Neural crest cell (in vitro differentiated cells): ENCODE results near the gene RYR1. TPM values are rescaled to one million over a fixed set of nuclear protein-coding genes. Genes with fewer than 3 reads are reported as not detected.
A peak's percentile ranks its signal among the peaks of the same experiment; 100 is the strongest.

Source experiments
- DNase-seq: peaks from one replicate; pipeline ENCODE4 v3.0.0; 2021; ENCODE audit warnings: low read depth, mixed read lengths, low spot score
- H3K27ac Mint-ChIP-seq: one replicate; pipeline ENCODE4 v1.8.0; 2021; ENCODE audit warnings: mild to moderate bottlenecking, mixed read lengths; ENCODE audit not compliant: unreplicated experiment
- H3K27me3 Mint-ChIP-seq: 2 replicates; pipeline ENCODE4 v1.8.0; 2021; ENCODE audit warnings: low read depth, mild to moderate bottlenecking, mixed read lengths
- H3K36me3 Mint-ChIP-seq: 2 replicates; pipeline ENCODE4 v1.8.0; 2021; ENCODE audit warnings: low read depth, mild to moderate bottlenecking, mixed read lengths
- H3K4me1 Mint-ChIP-seq: 2 replicates; pipeline ENCODE4 v1.8.0; 2021; ENCODE audit warnings: mixed read lengths
- H3K4me3 Mint-ChIP-seq: one replicate; pipeline ENCODE4 v1.8.0; 2021; ENCODE audit warnings: mild to moderate bottlenecking, mixed read lengths
- H3K9me3 Mint-ChIP-seq: 2 replicates; pipeline ENCODE4 v1.8.0; 2021; ENCODE audit warnings: mixed read lengths
- CTCF ChIP-seq: fragments of 200-600 bp; sonication (generic); conservative IDR thresholded peaks from 2 replicates; pipeline ENCODE4 v1.5.0; 2021; ENCODE audit warnings: antibody characterized with exemption, mild to moderate bottlenecking
- total RNA-seq: library from RNA; stranded (reverse); gene quantifications from 2 replicates; pipeline ENCODE4 v1.2.1, GENCODE V29; 2021

RYR1 gene
- total RNA-seq, 1 donor from 2014 or later: 1.1 TPM

- no peaks in the 10 kb centered on the region for H3K36me3 Mint-ChIP-seq
- H3K27me3 Mint-ChIP-seq: peaks cover 4% of the 10 kb centered on the region
- H3K4me1 Mint-ChIP-seq: peaks cover 6% of the 10 kb centered on the region
- no peak overlapping the region for H3K27ac Mint-ChIP-seq
- no peak for TF ChIP-seq CTCF
- peaks cover 10% of the 10 kb centered on the region for H3K9me3 Mint-ChIP-seq
- no peak overlapping the region for H3K4me3 Mint-ChIP-seq
- DNase-seq: no peak
Measured at GRCh38 chr19:38539751-38540150, 106.3 kb downstream of the RYR1 start.

- Mint-ChIP-seq H3K9me3 (peaks cover 2% of the 10 kb centered on the region), H3K27me3 (peaks cover 4% of the 10 kb centered on the region), H3K4me3 (no peak overlapping the region), H3K36me3 (no peaks in the 10 kb centered on the region), H3K4me1 (peaks cover 6% of the 10 kb centered on the region), H3K27ac (no peak overlapping the region)
- no peak for DNase-seq
- no peak for TF ChIP-seq CTCF
Measured at GRCh38 chr19:38542040-38542439, 108.5 kb downstream of the RYR1 start.

- H3K36me3 Mint-ChIP-seq: no peaks in the 10 kb centered on the region
- DNase-seq: no peak
- no peak overlapping the region for H3K4me3 Mint-ChIP-seq
- H3K27ac Mint-ChIP-seq: no peak overlapping the region
- H3K9me3 Mint-ChIP-seq: no peaks in the 10 kb centered on the region
- H3K4me1 Mint-ChIP-seq: peaks cover 6% of the 10 kb centered on the region
- TF ChIP-seq CTCF: no peak
- peaks cover 4% of the 10 kb centered on the region for H3K27me3 Mint-ChIP-seq
Measured at GRCh38 chr19:38543286-38543806, 109.9 kb downstream of the RYR1 start.

- Mint-ChIP-seq H3K27ac (no peak overlapping the region), H3K4me1 (peaks cover 6% of the 10 kb centered on the region), H3K9me3 (no peaks in the 10 kb centered on the region), H3K4me3 (no peak overlapping the region), H3K36me3 (no peaks in the 10 kb centered on the region), H3K27me3 (peaks cover 4% of the 10 kb centered on the region)
- TF ChIP-seq CTCF: peak; percentile 73
- DNase-seq: no peak
Measured at GRCh38 chr19:38543807-38544568, 110.5 kb downstream of the RYR1 start.

- DNase-seq: no peak
- Mint-ChIP-seq H3K36me3 (no peaks in the 10 kb centered on the region), H3K4me1 (peaks cover 6% of the 10 kb centered on the region), H3K27me3 (peaks cover 4% of the 10 kb centered on the region), H3K9me3 (no peaks in the 10 kb centered on the region), H3K4me3 (no peak overlapping the region), H3K27ac (no peak overlapping the region)
- TF ChIP-seq CTCF: peak; percentile 24
Measured at GRCh38 chr19:38544569-38545315, 111.3 kb downstream of the RYR1 start.
